T47D (cell line): ENCODE measurements around the gene RSPH6A.

Experiments
- DNase-seq, 2 experiments: peaks; one replicate each; pipeline versions ENCODE4 v3.0.0 to v3.0.0-alpha.2; 2011 to 2012; ENCODE audit warnings: low read depth in 1 of 2, low spot score in 1 of 2
- JUND ChIP-seq: IDR thresholded peaks from 2 replicates; pipeline ENCODE4 v1.6.1; 2012; ENCODE audit warnings: low read depth
- in situ Hi-C: cut with HindIII; loops from 2 replicates; pipeline ENCODE4 v1.10.0; 2016; ENCODE audit warnings: low sequenced_read_pairs, low pct_unique_long_range_greater_than_20kb

RSPH6A gene

DNA sequence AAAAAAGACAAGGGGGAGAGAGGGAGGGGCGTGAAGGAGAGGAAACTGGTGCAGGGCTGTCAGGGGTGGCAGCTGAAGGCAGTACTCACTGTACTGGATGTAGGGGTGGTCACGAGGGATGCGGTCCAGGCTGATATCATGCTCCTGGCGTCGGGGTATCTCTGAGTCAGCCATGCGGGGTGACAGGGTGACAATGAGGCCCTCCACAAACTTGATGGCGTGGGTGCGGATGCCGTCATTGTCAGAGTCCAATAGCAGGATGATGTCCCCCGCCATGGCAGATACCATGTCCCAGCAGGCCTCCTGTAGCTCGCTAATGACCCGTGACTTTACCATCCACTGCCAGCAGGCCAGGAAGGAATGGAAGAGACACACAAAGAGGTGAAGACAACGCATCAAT is 32.6 kb upstream of the RSPH6A start:
- TF ChIP-seq JUND: no peak
- DNase-seq: no peak
- in situ Hi-C loops: no loop called here

DNA sequence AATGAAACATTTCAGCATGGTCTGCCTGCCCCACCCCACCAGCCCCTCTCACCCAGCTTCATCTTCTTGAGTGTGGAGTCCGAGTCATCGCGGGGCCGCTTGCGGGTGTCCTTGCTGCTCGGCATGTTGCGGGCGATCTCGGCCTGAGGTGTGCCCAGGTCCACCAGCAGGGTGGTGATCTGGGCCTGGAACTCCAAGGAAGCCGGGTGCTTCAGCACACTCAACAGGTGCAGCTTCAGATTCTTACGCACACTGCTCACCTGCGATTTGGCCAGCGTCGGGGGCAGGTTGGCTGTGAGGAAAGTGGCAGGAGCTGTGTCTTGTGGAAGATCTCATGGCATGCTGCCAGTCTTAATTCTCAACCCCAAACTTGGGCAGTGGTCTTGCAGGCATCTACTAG is 27.1 kb upstream of the RSPH6A start:
- in situ Hi-C loops: no loop called here
- no peak for TF ChIP-seq JUND
- no peak for DNase-seq

DNA sequence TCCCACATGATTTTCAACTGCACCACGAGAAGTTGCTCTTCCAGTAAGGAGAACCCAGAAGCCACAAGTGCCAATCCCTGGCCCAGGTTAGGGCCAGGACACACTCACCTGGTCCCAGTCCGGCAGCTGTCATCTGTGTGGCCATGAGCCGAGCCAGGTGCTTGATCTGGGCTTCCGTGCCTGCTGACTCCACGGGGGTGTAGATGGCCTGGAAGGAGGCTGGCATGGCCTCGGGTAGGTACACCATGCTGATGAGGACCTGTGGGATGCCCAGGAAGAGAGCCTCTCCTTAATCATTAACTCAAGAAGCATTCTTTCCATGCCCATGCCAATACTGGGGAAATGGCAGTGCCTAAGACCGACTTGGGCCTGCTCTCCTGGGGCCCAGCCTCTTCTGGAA is 19.9 kb upstream of the RSPH6A start:
- DNase-seq: no peak
- no peak for TF ChIP-seq JUND
- in situ Hi-C loops: no loop called here

DNA sequence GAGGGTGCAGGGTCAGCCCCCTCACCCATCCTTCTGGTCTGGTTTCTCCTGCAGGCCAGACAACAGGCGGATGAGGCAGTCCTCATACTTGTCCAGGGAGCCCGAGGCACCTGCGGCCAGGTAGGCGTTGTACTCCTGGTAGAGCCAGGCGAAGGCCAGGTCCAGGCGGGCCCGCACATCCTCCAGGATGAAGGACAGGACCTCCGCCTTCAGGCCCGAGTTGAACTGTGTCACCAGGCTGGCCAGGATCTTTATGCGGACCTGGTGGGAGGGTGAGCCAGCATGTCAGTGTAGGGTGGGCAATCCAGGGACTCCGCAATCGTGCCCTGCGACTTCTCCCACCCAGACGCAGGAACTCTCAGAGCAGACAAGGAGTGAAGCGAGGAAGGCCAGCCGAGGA is 13.8 kb upstream of the RSPH6A start:
- DNase-seq: no peak
- in situ Hi-C loops: no loop called here
- no peak for TF ChIP-seq JUND

DNA sequence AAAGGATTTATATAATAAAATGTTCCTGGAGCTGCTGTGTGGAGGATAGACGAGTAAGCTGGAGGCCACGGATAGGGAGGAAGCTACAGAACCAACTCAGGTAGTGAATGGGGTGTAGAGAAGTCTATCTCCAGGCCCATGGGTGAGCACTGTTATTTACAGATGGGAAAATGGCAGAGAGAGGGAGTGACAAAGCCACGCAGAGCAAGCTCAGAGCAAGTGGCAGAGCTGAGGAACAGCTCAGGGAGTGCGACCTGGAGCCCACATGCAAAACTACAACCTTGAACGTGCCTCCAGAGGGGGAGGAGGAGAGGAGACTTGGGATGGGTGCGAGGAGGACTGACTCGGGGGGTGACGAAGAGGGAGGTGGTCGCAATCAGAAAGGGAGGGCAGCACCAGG is 13.4 kb upstream of the RSPH6A start:
- DNase-seq: no peak
- in situ Hi-C loops: no loop called here
- TF ChIP-seq JUND: no peak

DNA sequence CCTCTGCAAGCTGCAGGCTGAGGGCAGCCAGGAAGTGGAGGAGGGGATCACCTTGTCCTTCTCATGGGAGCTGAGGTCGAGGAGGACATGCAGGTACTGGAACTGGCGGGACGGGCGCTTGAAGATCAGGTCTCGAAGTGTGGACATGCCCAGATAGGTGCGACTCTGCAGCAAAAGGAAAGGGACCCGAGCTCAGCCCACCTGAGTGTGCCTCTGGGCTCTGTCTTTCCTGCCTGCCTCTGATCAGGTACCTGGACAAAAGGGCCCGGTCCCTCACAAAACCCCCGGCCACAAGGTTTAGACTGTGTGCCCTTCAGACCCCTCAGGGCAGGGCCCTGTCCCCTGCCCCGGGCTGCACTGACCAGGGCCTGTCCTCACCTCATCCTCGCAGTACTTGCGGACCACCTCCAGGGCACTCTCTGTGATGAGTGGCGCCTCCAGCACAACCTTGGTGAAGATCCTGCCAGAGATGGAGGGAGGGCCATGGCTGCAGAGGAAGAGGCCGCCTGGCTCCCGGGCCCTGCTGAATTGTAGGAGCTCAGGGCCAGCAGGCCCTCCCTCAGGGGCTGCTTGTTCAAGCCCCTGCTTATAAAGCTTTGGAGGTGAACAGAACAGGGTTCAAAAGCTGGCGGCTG is 12.5 kb upstream of the RSPH6A start:
- DNase-seq: no peak
- no peak for TF ChIP-seq JUND
- in situ Hi-C loops: no loop called here

DNA sequence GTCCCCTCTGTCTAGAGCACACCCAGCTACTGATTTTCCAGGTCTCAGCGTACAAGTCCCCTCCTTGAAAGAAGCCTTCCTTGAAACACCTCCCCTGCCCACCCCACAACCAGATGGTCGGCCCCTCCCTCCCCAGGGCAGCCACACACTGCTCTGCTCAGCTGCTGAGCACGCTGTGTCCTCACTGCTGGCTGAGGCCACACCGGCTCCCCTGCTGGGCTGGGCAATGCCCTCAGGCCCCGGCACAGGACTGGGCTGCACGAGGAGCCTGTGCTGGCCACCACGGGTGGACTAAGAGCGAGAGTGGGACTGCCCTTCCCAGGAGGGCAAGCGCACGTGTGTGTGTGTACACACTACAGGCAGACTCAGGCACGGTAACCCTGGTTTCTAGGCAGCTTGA is 11.8 kb upstream of the RSPH6A start:
- no peak for TF ChIP-seq JUND
- no peak for DNase-seq
- in situ Hi-C loops: no loop called here

DNA sequence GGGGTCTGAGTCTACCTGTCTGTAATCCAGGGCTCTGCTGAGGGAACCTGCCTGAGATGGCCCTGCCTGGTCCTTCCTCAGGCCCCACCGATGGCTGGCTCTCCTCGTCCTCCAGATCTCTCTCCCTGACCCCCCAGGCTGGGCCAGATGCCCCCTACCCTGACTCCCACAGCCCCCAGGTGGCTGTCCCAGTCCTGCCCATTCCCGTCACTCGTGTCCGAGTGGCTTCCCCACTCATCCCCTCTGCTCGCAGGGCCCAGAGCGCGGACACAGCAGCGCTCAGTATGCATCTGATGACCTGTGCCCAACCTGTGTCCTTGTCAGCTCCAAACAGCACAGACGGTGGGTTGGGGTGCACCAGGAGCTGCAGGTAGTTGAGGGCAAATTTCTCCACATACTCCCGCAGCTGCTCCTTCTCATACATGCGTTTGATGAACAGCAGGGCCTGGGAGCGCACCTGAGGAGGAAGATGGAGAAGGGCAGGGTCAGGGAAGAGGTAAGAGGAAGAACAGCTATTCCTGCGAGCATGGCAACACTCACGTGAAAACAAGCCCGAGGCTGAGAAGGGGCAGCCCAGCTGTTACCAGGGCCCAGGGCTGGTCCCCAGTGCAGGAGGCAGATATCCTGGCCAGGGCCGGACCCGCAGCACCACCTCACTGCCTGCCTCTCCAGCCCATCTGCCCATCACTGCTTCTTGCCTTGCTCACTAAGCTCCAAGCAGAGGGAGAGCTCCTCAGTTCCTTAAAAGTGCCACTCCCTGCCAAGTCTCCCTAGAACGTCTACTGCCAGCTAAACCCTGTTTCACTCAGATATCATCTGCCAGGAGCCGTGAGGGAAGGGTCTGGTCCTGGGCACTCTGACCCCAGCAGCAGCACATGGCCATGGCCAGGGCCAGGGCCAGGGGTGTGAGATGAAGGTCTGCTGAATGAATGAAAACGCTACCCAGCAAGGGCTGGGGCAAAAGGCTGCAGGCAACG is 11.1 kb upstream of the RSPH6A start:
- DNase-seq: no peak
- in situ Hi-C loops: no loop called here
- no peak for TF ChIP-seq JUND

DNA sequence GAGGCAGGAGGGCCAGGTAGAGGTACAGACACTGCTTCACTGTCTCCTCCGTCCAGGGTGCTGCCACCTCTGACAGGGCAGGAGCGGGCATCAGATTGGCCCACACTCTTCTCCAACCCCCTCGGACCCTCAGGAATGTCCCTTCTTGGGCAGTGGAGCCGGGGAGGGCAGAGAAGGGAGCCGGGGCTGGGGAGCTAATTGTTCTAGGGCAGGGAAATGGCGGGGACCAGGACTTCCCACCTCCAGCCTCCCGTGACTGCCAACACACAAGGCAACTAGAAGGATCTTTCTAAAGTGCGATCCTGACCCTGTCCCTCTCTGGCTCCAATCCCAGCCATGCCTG is 10.1 kb upstream of the RSPH6A start:
- in situ Hi-C loops: no loop called here
- DNase-seq: no peak
- TF ChIP-seq JUND: no peak

DNA sequence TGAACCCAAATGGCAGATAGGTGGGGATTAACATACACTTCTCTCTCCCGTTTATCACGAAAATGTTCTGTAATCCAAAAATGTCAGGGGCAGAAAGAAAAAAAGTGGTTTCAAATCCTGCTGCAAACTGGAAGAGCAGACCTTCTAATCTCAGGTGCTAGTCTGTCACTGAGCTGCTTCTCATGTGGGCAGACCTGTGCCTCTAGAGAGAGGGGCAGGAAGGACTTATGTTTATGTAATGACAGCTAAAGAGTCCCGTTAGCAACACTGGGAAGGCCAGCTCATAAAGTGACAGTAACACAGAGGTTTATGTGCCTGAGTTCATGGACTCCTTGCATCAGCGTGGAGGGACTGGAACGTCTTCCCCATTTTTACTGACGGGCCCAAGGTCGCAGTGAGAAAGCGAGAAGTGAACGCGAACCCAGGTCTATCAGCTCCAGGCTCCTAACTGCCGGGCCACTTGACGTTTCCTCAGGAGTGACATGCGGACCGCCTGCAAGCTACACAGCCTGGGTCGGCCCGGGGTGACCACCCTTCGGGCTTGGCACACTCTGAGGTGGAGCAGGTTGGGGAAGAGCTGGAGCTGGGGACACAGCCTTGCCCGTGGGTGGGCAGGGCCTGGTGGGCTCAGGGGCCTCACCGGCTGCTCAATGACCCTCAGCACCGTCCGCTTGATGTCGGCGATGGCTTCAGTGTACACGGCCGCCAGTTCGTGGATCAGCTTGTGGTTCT is 9.6 kb upstream of the RSPH6A start:
- DNase-seq: no peak
- no peak for TF ChIP-seq JUND
- in situ Hi-C loops: no loop called here

DNA sequence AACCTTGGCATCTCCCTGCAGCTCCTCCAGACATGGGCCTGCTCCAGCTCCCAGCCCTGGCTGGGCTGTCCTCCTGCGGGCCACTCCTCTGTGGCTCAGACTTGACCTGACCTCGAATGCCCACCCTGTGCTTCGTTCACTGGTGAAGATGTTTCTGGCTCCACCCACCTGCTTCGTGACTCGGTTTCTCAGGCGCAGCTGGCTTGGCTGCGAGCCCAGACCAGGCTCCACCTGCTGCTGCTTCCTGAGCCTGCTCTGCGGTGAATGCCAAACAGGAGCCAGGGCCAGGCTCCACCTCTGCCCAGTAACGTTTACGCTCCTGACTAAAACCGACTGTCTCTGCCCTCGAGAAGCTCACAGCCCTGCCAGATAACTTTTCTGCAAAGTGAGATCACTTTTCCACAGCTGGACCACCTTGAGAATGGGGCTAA is 8.9 kb upstream of the RSPH6A start:
- DNase-seq: no peak
- in situ Hi-C loops: no loop called here
- no peak for TF ChIP-seq JUND

DNA sequence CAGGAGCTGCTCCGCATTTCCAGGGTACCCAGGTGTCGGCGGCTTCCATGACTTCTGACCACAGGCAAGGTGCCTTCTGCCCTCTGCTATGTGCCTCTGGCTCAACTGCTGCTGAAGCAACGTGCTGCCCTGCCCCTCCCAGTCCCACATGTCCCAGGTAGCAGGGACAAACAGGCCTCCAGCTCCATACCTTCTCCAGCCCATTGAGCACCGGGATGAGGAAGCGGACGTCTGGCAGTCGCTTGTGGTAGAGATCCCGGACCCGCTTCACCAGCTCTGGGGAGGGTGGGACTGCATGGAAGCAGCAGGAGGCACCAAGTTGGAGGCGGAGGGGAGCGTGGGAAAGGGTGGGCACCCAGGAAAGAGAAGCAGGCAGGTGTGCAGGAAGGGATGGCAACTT is 8.1 kb upstream of the RSPH6A start:
- DNase-seq: no peak
- TF ChIP-seq JUND: no peak
- in situ Hi-C loops: no loop called here

DNA sequence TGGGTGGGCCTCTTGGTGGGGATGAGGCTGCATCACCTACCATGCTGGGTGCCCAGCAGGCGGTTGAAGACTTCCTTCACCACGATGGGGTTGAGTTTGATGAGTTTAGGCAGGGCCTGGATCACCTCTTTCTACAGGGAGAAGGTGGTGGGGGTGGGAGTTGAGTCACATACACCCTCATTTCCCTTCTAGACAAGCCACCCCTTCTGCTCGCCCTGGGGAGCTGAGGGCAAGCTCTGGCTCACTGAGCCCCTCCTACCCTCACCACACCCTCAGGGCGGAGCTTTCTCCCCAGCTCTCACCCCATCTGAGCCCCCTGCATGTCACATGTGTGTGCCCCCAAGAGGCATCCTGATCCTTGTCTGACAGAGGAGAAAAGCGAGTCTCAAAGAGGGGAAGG is 7.6 kb upstream of the RSPH6A start:
- TF ChIP-seq JUND: no peak
- DNase-seq: no peak
- in situ Hi-C loops: no loop called here

DNA sequence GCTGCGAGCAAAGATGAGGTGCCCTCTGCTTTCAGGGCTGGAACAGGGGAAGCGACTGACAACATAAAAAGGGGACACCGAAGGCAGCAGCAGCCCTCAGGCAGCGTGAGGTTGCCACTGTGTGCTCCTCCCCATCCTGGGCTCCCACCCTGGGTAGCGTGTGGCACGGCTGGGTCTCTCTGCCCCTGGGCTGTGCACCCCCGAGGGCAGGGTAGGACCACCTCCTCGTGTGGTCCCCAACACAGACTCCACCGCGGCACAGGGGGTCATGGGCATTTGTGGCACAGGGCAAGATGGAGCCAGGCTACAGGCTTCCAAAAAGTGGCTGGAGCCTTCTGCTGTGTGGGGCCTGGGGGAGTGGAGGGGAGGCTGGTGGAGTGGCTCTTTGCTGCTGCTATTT is 6.5 kb upstream of the RSPH6A start:
- no peak for TF ChIP-seq JUND
- in situ Hi-C loops: no loop called here

More for the DNA sequence above, 6.5 kb upstream of the RSPH6A start:
- DNase-seq: no peak
